ENCODE measurements around the gene ZFAND6.

ZFAND6 gene

GRCh38 chr15:80172401-80172800, 112.9 kb downstream of the ZFAND6 start:
- ChIA-PET POLR2A (no interaction called here), CTCF (interaction anchor here (1.2 to 1.6 kb wide), 2 partner anchors 12 to 109 kb away, joined by 4 read pairs; no protein-coding TSS in a partner anchor)
- DNase-seq (ENCODE audit: extremely low spot score) = no peak
- TF ChIP-seq NFRKB (IDR thresholded peaks at IDR 0.05) = no peak
- no peak for TF ChIP-seq HDGF (IDR thresholded peaks at IDR 0.05; ENCODE audit: borderline replicate concordance)
- TF ChIP-seq ARNT (IDR thresholded peaks at IDR 0.05) = no peak

DNA sequence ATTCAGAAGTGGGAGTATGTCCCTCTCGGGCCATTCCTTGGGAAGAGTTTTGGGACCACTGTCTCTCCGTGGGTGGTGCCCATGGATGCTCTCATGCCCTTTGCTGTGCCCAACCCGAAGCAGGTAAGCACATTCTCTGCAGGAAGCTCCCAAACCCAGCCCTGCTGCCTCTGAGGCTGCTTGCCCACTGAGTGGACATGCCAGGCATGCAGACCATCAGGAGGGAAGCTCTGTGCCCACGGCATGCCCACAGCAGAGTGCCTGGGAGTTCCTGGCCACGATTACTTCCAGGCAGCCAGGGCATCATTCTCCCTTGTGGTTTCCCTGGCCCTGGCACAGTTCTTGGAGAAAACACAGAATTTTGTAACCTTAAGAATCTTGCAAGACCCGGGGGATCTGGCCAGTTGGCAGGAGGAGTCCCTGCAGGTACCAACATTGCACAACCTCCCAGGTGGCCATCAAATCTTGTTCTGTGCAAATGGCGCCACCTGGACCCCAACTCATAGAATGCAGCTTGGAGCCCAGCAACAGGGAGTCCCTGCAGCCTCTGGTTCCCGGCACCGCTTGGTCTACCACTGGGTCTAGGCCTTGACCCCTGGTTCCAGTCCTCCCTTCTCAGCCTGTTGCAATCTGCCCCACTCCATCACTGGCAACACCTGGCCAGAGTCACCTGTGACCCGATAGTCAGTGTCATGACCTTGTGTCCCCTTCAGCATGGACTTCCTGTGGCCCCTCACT, 113.7 kb downstream of the ZFAND6 start:
- POLR2A ChIA-PET = interaction anchor here (1.5 kb wide), 1 partner anchor 101 kb away, joined by 3 read pairs; no protein-coding TSS in a partner anchor
- DNase-seq (ENCODE audit: extremely low spot score) = peak; percentile 81
- CTCF ChIA-PET = interaction anchor here (0.7 to 1.6 kb wide), 5 partner anchors 13 to 166 kb away, joined by 3 to 4 read pairs (median 3); no protein-coding TSS in a partner anchor
- TF ChIP-seq ZNF384 (IDR thresholded peaks at IDR 0.05) (no peak), BHLHE40 (IDR thresholded peaks at IDR 0.05; ENCODE audit: borderline replicate concordance) (no peak), NFRKB (IDR thresholded peaks at IDR 0.05) (no peak), FOXM1 (IDR thresholded peaks at IDR 0.05; ENCODE audit: borderline replicate concordance) (no peak), FOXK2 (IDR thresholded peaks at IDR 0.05) (no peak), ARNT (IDR thresholded peaks at IDR 0.05) (no peak), SUZ12 (IDR thresholded peaks at IDR 0.05) (no peak), L3MBTL2 (conservative IDR thresholded peaks at IDR 0.05) (no peak), HDGF (IDR thresholded peaks at IDR 0.05; ENCODE audit: borderline replicate concordance) (no peak)

- ChIA-PET POLR2A (interaction anchor here (1.5 kb wide), 1 partner anchor 102 kb away, joined by 3 read pairs; no protein-coding TSS in a partner anchor), CTCF (interaction anchor here (0.7 to 1.1 kb wide), 3 partner anchors 120 to 167 kb away, joined by 3 read pairs; no protein-coding TSS in a partner anchor)
- DNase-seq (ENCODE audit: extremely low spot score) = no peak
- no peak for TF ChIP-seq L3MBTL2 (conservative IDR thresholded peaks at IDR 0.05)
Observed at GRCh38 chr15:80174017-80174746, 114.7 kb downstream of the ZFAND6 start.

DNA sequence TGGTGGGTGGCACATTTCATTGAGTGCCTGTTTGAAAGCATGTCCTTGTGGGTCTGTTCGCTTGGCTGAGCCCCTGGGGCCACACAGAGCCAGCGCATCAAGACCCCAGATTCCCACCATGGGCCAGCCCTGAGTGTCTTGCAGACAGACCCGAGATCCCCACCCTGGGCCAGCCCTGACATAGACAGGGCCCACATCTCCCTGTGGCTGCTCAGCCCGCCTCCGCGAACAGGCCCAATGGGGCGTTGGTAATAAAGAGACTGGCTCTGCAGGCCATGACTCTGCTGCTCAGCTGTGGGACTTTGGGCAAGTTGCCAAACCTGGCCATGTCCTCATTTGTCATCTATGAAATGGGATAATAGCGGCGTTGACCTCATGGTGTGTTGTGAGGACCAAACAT, 116.0 kb downstream of the ZFAND6 start:
- ChIA-PET POLR2A (no interaction called here), CTCF (no interaction called here)
- TF ChIP-seq TARDBP (IDR thresholded peaks at IDR 0.05) (no peak), CTBP1 (IDR thresholded peaks at IDR 0.05; ENCODE audit: borderline replicate concordance) (no peak), FOXK2 (IDR thresholded peaks at IDR 0.05) (no peak), FOXA1 (IDR thresholded peaks at IDR 0.05) (no peak), HDGF (IDR thresholded peaks at IDR 0.05; ENCODE audit: borderline replicate concordance) (no peak), SP1 (IDR thresholded peaks at IDR 0.05) (no peak), ARNT (IDR thresholded peaks at IDR 0.05) (no peak), ELF4 (IDR thresholded peaks at IDR 0.05) (no peak), LEF1 (IDR thresholded peaks at IDR 0.05; ENCODE audit: borderline replicate concordance) (no peak)
- TF ChIP-seq, protein P1, sequence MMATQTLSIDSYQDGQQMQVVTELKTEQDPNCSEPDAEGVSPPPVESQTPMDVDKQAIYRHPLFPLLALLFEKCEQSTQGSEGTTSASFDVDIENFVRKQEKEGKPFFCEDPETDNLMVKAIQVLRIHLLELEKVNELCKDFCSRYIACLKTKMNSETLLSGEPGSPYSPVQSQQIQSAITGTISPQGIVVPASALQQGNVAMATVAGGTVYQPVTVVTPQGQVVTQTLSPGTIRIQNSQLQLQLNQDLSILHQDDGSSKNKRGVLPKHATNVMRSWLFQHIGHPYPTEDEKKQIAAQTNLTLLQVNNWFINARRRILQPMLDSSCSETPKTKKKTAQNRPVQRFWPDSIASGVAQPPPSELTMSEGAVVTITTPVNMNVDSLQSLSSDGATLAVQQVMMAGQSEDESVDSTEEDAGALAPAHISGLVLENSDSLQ (IDR thresholded peaks at IDR 0.05) = no peak
- DNase-seq (ENCODE audit: extremely low spot score) = no peak

- TF ChIP-seq CTBP1 (IDR thresholded peaks at IDR 0.05; ENCODE audit: borderline replicate concordance) = no peak
- no peak for TF ChIP-seq ARNT (IDR thresholded peaks at IDR 0.05)
- no peak for TF ChIP-seq SUZ12 (IDR thresholded peaks at IDR 0.05)
- TF ChIP-seq HDGF (IDR thresholded peaks at IDR 0.05; ENCODE audit: borderline replicate concordance) = no peak
- no peak for TF ChIP-seq L3MBTL2 (conservative IDR thresholded peaks at IDR 0.05)
- no peak for TF ChIP-seq ELF4 (IDR thresholded peaks at IDR 0.05)
- no peak for TF ChIP-seq NFRKB (IDR thresholded peaks at IDR 0.05)
- no peak for TF ChIP-seq SP1 (IDR thresholded peaks at IDR 0.05)
- POLR2A ChIA-PET = no interaction called here
- CTCF ChIA-PET = no interaction called here
- no peak for DNase-seq (ENCODE audit: extremely low spot score)
Observed at GRCh38 chr15:80176443-80176842, 117.0 kb downstream of the ZFAND6 start.

GRCh38 chr15:80177156-80177555, 117.7 kb downstream of the ZFAND6 start:
- POLR2A ChIA-PET = interaction anchor here (0.6 kb wide), 1 partner anchor 148 kb away, joined by 3 read pairs; no protein-coding TSS in a partner anchor
- no peak for TF ChIP-seq ZNF384 (IDR thresholded peaks at IDR 0.05)
- no peak for TF ChIP-seq FOXK2 (IDR thresholded peaks at IDR 0.05)
- no peak for TF ChIP-seq ELF4 (IDR thresholded peaks at IDR 0.05)
- no peak for TF ChIP-seq HDGF (IDR thresholded peaks at IDR 0.05; ENCODE audit: borderline replicate concordance)
- no peak for TF ChIP-seq BHLHE40 (IDR thresholded peaks at IDR 0.05; ENCODE audit: borderline replicate concordance)
- TF ChIP-seq, protein P1 (IDR thresholded peaks at IDR 0.05) = no peak
- TF ChIP-seq TARDBP (IDR thresholded peaks at IDR 0.05) = no peak
- no peak for TF ChIP-seq SUZ12 (IDR thresholded peaks at IDR 0.05)
- TF ChIP-seq FOXA1 (IDR thresholded peaks at IDR 0.05) = no peak
- no peak for TF ChIP-seq ARNT (IDR thresholded peaks at IDR 0.05)
- no peak for TF ChIP-seq LEF1 (IDR thresholded peaks at IDR 0.05; ENCODE audit: borderline replicate concordance)
- no peak for TF ChIP-seq L3MBTL2 (conservative IDR thresholded peaks at IDR 0.05)
- TF ChIP-seq NFRKB (IDR thresholded peaks at IDR 0.05) = no peak
- no peak for TF ChIP-seq SP1 (IDR thresholded peaks at IDR 0.05)
- TF ChIP-seq CTBP1 (IDR thresholded peaks at IDR 0.05; ENCODE audit: borderline replicate concordance) = no peak
- no peak for TF ChIP-seq FOXM1 (IDR thresholded peaks at IDR 0.05; ENCODE audit: borderline replicate concordance)
- CTCF ChIA-PET = no interaction called here
- no peak for DNase-seq (ENCODE audit: extremely low spot score)

All from HEK293T (cell line).